Measurements from ENCODE around the gene ARHGEF16. TPM values are rescaled to one million over a fixed set of nuclear protein-coding genes. Genes with fewer than 3 reads are reported as not detected.
A peak's percentile ranks its signal among the peaks of the same experiment; 100 is the strongest.

ARHGEF16 gene
- total RNA-seq, 2 donors from 2014 or later: 17.1 to 22.1 TPM

- TF ChIP-seq CTCF (IDR thresholded peaks at IDR 0.05) (no peak), POLR2A (IDR thresholded peaks at IDR 0.05) (no peak)
Observed at GRCh38 chr1:3508757-3509415, 54.4 kb downstream of the ARHGEF16 start.

GRCh38 chr1:3509721-3510120 is 55.3 kb downstream of the ARHGEF16 start:
- ATAC-seq (no peak), DNase-seq (no peak)
- no peaks in the 10 kb centered on the region for H3K4me1 ChIP-seq
- no peak overlapping the region for H3K4me3 ChIP-seq
- intact Hi-C loops (cut with DNase I): no loop called here
- no peak for TF ChIP-seq CTCF (IDR thresholded peaks at IDR 0.05)
- H3K36me3 ChIP-seq (replicated peaks in 1 of 2; ENCODE audit: insufficient read depth in 1 of 2, low read depth in 2 of 2): no peaks in the 10 kb centered on the region
- no peak overlapping the region for H3K27ac ChIP-seq
- H3K9me3 ChIP-seq: no peaks in the 10 kb centered on the region
- H3K27me3 ChIP-seq: no peaks in the 10 kb centered on the region
- 94 to 100% methylated on average over 1 to 7 of the region's 21 CpGs for WGBS, 2 donors

More at GRCh38 chr1:3508757-3509415, 54.4 kb downstream of the ARHGEF16 start:
- 92 to 98% methylated on average over 16 to 28 of the region's 33 CpGs for WGBS, 2 donors
- H3K27me3 ChIP-seq: no peaks in the 10 kb centered on the region
- no peak overlapping the region for H3K27ac ChIP-seq
- ATAC-seq: no peak
- no peaks in the 10 kb centered on the region for H3K9me3 ChIP-seq
- intact Hi-C loops (cut with DNase I): no loop called here
- H3K4me1 ChIP-seq: no peaks in the 10 kb centered on the region
- no peak for DNase-seq
- no peak overlapping the region for H3K4me3 ChIP-seq
- no peaks in the 10 kb centered on the region for H3K36me3 ChIP-seq (replicated peaks in 1 of 2; ENCODE audit: insufficient read depth in 1 of 2, low read depth in 2 of 2)

DNA sequence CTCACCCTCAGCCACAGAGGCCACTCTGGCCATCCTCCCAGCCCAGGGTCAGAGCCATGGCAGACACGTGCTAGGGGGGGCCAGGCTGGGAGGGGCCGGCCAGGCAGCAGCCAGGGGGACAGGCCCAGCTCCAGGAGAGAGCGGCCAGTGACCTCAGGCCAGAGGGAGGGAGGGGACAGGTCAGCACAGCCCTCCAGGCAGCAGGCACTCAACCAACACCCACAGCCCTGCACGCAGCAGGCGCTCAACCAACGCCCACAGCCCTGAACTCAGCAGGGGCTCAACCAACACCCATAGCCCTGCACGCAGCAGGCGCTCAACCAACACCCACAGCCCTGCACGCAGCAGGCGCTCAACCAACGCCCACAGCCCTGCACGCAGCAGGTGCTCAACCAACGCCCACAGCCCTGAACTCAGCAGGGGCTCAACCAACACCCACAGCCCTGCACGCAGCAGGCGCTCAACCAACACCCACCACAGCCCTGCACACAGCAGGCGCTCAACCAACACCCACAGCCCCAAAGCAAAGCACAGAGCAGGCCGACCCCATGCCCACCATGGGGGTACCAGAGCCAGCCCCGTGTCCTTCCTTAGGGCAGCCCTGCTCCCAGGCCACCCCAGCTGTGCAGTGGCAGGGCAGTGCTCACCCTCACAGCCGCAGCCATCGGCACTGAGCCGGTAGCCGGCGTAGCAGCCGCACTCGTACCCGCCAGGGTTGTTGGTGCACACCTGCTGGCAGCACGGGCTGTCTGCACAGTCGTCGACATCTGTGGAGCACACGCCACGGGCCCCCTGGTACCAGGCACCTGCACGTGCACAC is 55.9 kb downstream of the ARHGEF16 start:
- no peaks in the 10 kb centered on the region for H3K27me3 ChIP-seq
- H3K36me3 ChIP-seq (replicated peaks in 1 of 2; ENCODE audit: insufficient read depth in 1 of 2, low read depth in 2 of 2): no peaks in the 10 kb centered on the region
- DNase-seq (no peak), ATAC-seq (no peak)
- H3K27ac ChIP-seq: no peak overlapping the region
- H3K9me3 ChIP-seq: no peaks in the 10 kb centered on the region
- no peak for TF ChIP-seq POLR2A (IDR thresholded peaks at IDR 0.05)
- no peak for TF ChIP-seq CTCF (IDR thresholded peaks at IDR 0.05)
- intact Hi-C loops (cut with DNase I): no loop called here
- WGBS, 2 donors: 88 to 91% methylated on average over 20 to 32 of the region's 32 CpGs
- no peak overlapping the region for H3K4me3 ChIP-seq
- H3K4me1 ChIP-seq: no peaks in the 10 kb centered on the region

DNA sequence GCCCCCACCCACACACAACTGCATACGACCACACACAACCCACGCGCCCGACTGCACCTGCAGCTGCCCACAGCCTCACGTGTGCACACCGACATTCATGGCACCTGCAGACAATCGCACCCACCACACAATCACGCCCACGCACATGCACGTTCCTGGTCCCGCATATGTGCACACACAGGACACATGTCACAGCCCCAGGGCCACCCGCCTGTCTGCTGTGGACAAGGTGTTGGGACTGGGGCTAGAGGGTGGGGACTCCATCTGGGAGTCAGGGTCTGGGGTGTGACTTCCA is 56.4 kb downstream of the ARHGEF16 start:
- no peak for TF ChIP-seq CTCF (IDR thresholded peaks at IDR 0.05)
- no peak for TF ChIP-seq POLR2A (IDR thresholded peaks at IDR 0.05)
- Histone ChIP-seq H3K36me3 (replicated peaks in 1 of 2; ENCODE audit: insufficient read depth in 1 of 2, low read depth in 2 of 2) (no peaks in the 10 kb centered on the region), H3K27ac (no peak overlapping the region), H3K9me3 (no peaks in the 10 kb centered on the region), H3K4me3 (no peak overlapping the region), H3K27me3 (no peaks in the 10 kb centered on the region), H3K4me1 (no peaks in the 10 kb centered on the region)
- intact Hi-C loops (cut with DNase I): no loop called here
- ATAC-seq (peak; percentile 13), DNase-seq (no peak)
- 91 to 92% methylated on average over 10 to 12 of the region's 12 CpGs for WGBS, 2 donors

Measured in body of pancreas (tissue), 4 donors.